GM12874 (cell line): ENCODE results near the gene SCYGR5.

ENCODE experiments used
- TF ChIP-seq, protein P1 (sequence below): IDR thresholded peaks from 2 replicates; pipeline ENCODE4 v1.5.1; 2011; ENCODE audit warnings: low read depth, mild to moderate bottlenecking, control low read depth, low read length, moderate library complexity; ENCODE audit not compliant: insufficient read depth

The SCYGR5 gene

DNA sequence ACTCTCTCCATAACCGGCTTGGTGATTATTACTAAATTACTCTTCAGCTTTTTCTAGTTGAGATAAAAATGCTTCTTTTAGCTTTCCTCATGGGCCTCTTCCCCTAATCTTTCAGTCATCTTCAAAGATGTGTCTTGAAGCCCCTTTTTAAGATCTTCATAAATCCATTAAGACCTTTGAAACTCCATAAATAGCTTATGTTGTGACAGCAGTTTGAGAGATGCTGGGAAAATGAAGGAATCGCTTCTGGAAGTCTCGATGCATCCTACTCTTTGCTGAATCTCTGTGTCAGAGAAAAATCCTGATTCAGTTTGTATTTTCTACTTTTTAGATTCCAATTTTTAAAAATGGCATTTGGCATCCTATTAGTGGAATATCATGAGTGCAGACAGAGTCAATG, 36.3 kb upstream of the SCYGR5 start:
- TF ChIP-seq, protein P1, sequence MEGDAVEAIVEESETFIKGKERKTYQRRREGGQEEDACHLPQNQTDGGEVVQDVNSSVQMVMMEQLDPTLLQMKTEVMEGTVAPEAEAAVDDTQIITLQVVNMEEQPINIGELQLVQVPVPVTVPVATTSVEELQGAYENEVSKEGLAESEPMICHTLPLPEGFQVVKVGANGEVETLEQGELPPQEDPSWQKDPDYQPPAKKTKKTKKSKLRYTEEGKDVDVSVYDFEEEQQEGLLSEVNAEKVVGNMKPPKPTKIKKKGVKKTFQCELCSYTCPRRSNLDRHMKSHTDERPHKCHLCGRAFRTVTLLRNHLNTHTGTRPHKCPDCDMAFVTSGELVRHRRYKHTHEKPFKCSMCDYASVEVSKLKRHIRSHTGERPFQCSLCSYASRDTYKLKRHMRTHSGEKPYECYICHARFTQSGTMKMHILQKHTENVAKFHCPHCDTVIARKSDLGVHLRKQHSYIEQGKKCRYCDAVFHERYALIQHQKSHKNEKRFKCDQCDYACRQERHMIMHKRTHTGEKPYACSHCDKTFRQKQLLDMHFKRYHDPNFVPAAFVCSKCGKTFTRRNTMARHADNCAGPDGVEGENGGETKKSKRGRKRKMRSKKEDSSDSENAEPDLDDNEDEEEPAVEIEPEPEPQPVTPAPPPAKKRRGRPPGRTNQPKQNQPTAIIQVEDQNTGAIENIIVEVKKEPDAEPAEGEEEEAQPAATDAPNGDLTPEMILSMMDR, result no peak

DNA sequence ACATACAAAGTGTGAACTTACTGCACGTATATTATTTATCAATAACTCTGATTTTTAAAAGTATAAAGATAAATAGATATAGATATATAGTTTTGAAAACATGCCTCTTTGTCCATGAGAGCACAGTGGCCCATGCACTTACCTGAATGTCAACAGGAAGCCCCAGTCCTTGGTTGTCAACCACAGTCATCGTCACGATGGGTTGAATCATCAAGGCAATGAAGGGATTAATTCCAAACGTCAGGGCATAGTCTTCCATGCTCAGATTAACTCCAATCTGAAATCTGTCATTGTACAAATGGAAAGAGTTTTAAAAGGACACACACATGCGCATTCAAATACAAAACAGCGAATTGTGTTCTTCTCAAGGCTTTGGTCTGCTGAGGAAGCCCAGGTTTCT, 33.8 kb upstream of the SCYGR5 start:
- TF ChIP-seq, protein P1, result no peak

DNA sequence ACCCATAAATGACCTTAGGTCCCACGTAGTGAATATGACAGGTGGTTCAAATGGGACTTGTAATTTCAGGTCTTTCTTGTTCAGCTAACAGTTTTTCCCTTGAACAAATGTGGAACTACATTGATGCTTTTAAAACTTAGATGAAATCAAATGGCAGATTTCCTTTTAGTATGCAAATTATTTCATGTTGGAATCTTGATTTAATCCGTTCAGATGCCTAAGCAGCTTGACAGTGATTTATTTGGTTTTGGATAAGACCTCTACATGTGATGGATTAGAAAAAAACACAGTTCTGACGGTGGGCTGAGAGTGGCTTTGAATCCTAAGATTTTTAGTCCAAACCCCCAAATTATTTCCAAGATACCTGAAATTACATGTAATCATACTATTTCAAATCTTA, 32.4 kb upstream of the SCYGR5 start:
- TF ChIP-seq, protein P1, result no peak

DNA sequence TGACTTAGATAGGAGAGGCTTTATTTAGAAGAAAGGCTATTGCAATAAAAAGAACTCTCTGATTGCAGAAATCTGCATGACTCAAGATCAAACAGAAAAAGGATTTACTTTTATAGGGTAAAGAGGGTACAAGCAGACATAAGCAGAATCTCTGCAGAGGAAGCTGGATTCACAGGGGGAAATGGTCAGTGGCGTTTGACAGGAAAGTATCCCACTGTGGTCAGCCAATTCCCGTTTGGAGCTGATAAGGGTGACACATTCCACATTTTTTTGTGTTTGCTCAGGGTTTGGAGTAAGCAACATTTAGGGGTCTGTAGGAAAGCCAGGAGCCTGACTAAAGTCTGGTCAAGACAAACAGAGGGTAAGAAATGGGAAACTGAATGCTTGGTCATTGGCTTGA, 23.9 kb upstream of the SCYGR5 start:
- TF ChIP-seq, protein P1, result no peak

DNA sequence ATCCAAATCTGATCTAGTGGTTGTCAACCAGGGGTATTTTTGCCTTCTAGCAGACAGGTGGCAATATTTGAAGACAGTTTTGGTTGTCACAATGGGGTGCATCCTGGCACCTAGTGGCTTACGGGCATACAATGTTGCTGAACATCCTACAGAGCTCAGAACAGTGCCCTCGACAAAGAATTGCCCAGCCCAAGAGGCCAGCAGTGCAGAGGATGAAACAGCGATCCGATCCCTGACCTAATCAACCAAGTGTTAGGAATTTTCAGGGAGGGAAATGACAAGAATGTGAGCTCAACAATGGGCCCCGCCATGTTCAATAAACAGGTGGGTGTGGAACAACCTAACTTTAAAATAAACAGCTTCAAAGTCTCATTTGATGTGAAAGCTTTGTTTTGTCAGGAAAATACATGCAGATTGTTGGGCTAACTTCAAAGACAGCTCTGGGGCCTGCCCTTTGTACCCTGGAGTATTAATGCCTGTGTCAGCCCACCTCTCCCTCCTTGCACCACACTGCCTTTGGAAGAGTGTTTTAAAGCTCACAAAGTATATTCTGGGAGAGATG, 22.5 kb upstream of the SCYGR5 start:
- TF ChIP-seq, protein P1, result no peak

DNA sequence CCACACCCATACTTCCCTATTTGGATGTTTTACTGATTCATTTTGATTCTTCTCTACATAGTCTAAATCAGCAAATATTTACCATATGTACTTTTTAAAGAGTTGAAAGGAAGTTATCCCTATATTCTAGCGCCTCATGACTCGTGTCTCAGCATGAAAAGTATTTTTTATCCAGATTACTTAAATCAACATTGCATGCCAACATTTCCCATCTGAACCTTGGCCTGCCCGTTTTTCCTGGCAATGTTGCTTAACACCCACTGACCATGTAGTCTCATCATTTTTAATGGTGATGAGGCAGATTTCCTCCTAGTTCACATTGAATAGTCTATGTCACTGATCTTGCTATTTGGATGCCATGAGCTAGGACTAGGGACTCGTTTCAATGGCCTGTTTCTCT, 13.2 kb upstream of the SCYGR5 start:
- TF ChIP-seq, protein P1, result no peak

DNA sequence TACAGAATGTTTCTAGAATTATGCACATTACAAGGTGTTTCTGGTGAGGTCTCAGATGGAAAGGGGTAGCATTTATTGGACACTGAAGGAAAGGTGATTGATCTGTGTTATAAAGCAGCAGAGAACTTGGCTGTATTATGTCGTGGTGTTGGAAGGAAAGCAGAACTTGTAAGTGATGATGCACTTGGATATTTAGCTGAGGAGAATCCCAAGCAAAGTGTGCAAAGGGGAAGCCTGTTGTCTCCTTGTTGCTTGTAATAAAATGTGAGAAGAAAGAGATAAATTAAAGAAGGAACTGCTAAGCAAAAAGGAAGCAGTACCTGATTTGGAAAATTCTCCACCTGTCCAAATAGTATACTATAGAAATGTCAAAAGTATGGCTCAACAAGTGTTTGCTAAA, 12.2 kb upstream of the SCYGR5 start:
- TF ChIP-seq, protein P1, result no peak

DNA sequence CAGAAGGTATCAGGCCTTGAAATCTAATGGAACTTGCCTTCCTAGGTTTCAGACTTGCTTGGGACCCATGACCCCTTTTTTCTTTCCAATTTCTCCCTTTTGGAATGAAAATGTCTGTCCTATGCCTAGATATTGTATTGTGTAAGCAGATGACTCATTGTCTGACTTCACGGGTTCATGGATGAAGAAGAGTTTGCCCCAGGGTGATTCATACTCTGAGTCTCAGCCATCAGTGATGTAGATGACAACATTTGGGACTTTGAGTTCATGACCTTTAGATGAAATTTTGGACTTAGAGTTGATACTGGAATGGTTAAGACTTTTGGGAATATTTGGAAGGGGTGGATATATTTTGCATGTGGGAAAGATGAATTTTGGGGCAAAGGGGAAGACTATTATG, 11.2 kb upstream of the SCYGR5 start:
- TF ChIP-seq, protein P1, result no peak
